ENCODE results near the gene ABCB1.
A peak's percentile ranks its signal among the peaks of the same experiment; 100 is the strongest.
"Not testable (repeated sequence)": the region's sequence is repeated elsewhere in the genome, so short reads cannot be mapped to it uniquely, and the experiment has no call there.

The ABCB1 gene

GRCh38 chr7:87511510-87511909, 89.2 kb downstream of the ABCB1 start:
- no peak for DNase-seq

- DNase-seq, result no peak
Measured at GRCh38 chr7:87510411-87510875, 90.2 kb downstream of the ABCB1 start.

GRCh38 chr7:87507446-87507845, 93.2 kb downstream of the ABCB1 start:
- no peak for DNase-seq

- peak in 1 of 5 experiments; percentile 3 for DNase-seq
Measured at GRCh38 chr7:87506246-87507180, 94.2 kb downstream of the ABCB1 start.

- no peak for DNase-seq
Measured at GRCh38 chr7:87505557-87506245, 95.0 kb downstream of the ABCB1 start.

- no peak for DNase-seq
Measured at GRCh38 chr7:87505122-87505521, 95.6 kb downstream of the ABCB1 start.

- DNase-seq, result no peak
Measured at GRCh38 chr7:87499494-87499893, 101.2 kb downstream of the ABCB1 start.

GRCh38 chr7:87498893-87499292, 101.8 kb downstream of the ABCB1 start:
- DNase-seq, result no peak

GRCh38 chr7:87497482-87497881, 103.2 kb downstream of the ABCB1 start:
- DNase-seq, result no peak

- no peak for DNase-seq
Measured at GRCh38 chr7:87495366-87495765, 105.3 kb downstream of the ABCB1 start.

- DNase-seq, result no peak
Measured at GRCh38 chr7:87494454-87494853, 106.2 kb downstream of the ABCB1 start.

- no peak for DNase-seq
Measured at GRCh38 chr7:87483131-87483530, 117.6 kb downstream of the ABCB1 start.

- DNase-seq, result no peak
Measured at GRCh38 chr7:87482115-87482514, 118.6 kb downstream of the ABCB1 start.

GRCh38 chr7:87480386-87480785, 120.3 kb downstream of the ABCB1 start:
- no peak for DNase-seq

GRCh38 chr7:87479951-87480350, 120.7 kb downstream of the ABCB1 start:
- DNase-seq, result no peak

- no peak for DNase-seq
Measured at GRCh38 chr7:87476179-87476557, 124.5 kb downstream of the ABCB1 start.

GRCh38 chr7:87475359-87476178, 125.1 kb downstream of the ABCB1 start, which contains the start of gene ABCB4:
ABCB4 (minus strand) TSS chr7:87475680; CDS start chr7:87475465, 215 bp downstream.
- no peak for DNase-seq

GRCh38 chr7:87474533-87475358, 125.9 kb downstream of the ABCB1 start:
- DNase-seq, result no peak

- DNase-seq, result no peak
Measured at GRCh38 chr7:87473986-87474385, 126.7 kb downstream of the ABCB1 start.

- no peak for DNase-seq
Measured at GRCh38 chr7:87473192-87473591, 127.5 kb downstream of the ABCB1 start.

GRCh38 chr7:87471473-87471872, 129.2 kb downstream of the ABCB1 start:
- no peak for DNase-seq

GRCh38 chr7:87469204-87469603, 131.5 kb downstream of the ABCB1 start:
- not testable (repeated sequence) for DNase-seq

All from T-helper 2 cell (primary cell).